ENCODE measurements around the gene RNF224. TPM values are rescaled to one million over a fixed set of nuclear protein-coding genes. Genes with fewer than 3 reads are reported as not detected.
A peak's percentile ranks its signal among the peaks of the same experiment; 100 is the strongest.

The RNF224 gene
- total RNA-seq, 1 donor from 2014 or later: not detected

DNA sequence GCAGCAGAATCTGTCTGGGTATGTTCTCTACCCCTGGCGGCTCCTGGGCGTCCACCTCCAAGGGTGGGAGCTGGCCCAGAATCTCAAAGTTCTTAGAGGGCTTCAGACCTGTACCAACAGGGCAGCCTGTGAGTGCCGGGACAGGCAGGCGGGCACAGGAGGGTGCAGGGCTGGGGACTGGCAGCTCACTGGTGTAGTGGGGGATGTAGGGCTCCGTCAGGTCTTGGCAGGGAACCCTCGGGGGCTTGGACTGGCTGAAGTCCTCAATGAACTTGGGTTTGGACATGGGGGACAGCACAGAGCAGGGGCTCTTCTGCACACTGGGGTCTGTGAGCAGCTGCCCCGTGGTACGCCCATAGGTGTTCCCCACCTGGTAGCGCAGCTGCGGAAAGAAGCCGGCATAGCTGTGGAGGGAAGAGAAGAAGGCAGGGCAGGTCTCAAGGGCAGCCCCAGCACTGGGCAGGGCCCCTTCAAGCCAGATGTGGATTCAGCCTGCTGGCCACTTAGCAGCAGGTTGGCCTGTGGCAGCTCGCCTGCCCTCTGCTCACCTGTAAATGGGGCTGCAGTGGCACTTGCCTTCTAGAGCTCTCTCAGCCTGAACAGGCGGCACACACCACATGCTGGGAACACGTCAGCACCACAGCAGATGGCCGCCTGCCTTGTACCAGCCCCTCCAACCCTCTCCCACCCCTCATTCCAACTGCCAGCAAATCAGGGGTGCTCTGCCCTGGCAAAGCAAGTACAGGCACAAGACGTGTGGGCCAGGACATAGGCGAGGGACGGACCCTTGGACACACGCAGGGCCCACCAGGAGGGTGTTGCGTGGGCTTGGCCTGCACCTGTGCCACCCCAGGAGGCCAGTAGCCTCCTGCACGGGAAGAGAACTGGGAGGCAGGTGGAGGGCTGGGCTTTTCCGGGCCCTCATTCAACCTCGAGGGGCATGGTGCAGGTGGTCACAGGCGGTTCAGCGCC is 18.4 kb downstream of the RNF224 start:
- Mint-ChIP-seq H3K9me3 (ENCODE audit: unreplicated experiment) (no peaks in the 10 kb centered on the region), H3K4me1 (ENCODE audit: low read depth, unreplicated experiment) (peaks cover 18% of the 10 kb centered on the region), H3K4me3 (ENCODE audit: unreplicated experiment) (peak overlapping the region; percentile 40), H3K27me3 (ENCODE audit: low read depth, unreplicated experiment) (peaks cover 4% of the 10 kb centered on the region), H3K27ac (ENCODE audit: unreplicated experiment) (no peak overlapping the region), H3K36me3 (ENCODE audit: low read depth, unreplicated experiment) (peaks cover 8% of the 10 kb centered on the region)
- Histone ChIP-seq H3K9ac (ENCODE audit: low read length) (no peak overlapping the region), H3K4me3 (ENCODE audit: insufficient read depth, low read depth, low read length) (no peak overlapping the region), H3K36me3 (ENCODE audit: insufficient read depth, low read length) (peaks cover 9% of the 10 kb centered on the region), H3K27me3 (ENCODE audit: insufficient read depth, low read length) (no peaks in the 10 kb centered on the region), H3K27ac (ENCODE audit: low read depth, low read length) (no peak overlapping the region), H3K4me2 (ENCODE audit: low read length) (no peak overlapping the region), H2AFZ (ENCODE audit: low read depth, low read length) (no peak overlapping the region), H3K4me1 (ENCODE audit: insufficient read depth, low read length) (peaks cover 18% of the 10 kb centered on the region), H3K9me3 (ENCODE audit: insufficient read depth, low read depth, low read length) (no peaks in the 10 kb centered on the region), H4K20me1 (ENCODE audit: insufficient read depth, low read length) (peaks cover 37% of the 10 kb centered on the region), H3K79me2 (ENCODE audit: insufficient read depth, low read length) (peaks cover 32% of the 10 kb centered on the region)
- DNase-seq (ENCODE audit: low read depth): no peak
- TF ChIP-seq EZH2 (IDR thresholded peaks at IDR 0.05; ENCODE audit: insufficient read depth, low read length): no peak
- TF ChIP-seq, protein P1, sequence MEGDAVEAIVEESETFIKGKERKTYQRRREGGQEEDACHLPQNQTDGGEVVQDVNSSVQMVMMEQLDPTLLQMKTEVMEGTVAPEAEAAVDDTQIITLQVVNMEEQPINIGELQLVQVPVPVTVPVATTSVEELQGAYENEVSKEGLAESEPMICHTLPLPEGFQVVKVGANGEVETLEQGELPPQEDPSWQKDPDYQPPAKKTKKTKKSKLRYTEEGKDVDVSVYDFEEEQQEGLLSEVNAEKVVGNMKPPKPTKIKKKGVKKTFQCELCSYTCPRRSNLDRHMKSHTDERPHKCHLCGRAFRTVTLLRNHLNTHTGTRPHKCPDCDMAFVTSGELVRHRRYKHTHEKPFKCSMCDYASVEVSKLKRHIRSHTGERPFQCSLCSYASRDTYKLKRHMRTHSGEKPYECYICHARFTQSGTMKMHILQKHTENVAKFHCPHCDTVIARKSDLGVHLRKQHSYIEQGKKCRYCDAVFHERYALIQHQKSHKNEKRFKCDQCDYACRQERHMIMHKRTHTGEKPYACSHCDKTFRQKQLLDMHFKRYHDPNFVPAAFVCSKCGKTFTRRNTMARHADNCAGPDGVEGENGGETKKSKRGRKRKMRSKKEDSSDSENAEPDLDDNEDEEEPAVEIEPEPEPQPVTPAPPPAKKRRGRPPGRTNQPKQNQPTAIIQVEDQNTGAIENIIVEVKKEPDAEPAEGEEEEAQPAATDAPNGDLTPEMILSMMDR (IDR thresholded peaks at IDR 0.05; ENCODE audit: insufficient read depth, low read depth, low read length): no peak
- no peak for FAIRE-seq

DNA sequence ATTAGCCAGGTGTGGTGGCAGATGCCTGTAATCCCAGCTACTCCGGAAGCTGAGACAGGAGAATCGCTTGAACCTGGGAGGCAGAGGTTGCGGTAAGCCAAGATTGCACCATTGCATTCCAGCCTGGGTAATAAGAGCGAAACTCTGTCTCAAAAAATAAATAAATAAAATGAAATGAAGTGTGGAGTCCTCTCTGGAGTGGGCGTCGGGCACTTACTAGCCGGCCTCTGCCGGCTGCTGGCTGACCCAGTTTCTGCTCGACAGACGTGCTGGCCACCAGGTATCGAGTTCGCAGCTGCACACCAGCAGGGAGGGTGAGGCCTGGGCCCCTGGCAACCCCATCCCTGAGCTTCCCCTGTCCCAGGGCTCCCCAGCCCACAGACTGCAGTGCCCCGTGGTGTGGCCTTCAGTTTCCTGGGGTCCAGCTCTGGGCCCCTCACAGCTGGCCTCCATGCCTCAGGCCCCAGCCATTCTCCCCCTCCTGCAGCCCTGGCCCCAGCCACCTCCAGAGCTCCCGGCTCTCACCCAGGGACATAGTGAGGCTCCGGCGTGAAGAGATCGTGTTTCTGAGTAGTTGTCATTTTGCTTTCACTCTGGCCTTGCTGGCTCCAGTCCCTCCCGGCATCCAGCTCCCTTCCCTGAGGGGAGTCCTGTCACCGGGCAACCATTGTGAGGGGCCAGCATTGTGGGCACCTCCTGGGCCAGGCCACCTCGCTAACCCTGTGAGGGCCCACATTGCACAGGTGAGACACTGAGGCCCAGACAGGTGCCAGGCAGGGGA is 20.0 kb downstream of the RNF224 start:
- DNase-seq (ENCODE audit: low read depth): no peak
- peaks cover 7% of the 10 kb centered on the region for H3K36me3 ChIP-seq (ENCODE audit: insufficient read depth, low read length)
- Mint-ChIP-seq H3K4me3 (ENCODE audit: unreplicated experiment) (peak overlapping the region; percentile 41), H3K9me3 (ENCODE audit: unreplicated experiment) (no peaks in the 10 kb centered on the region), H3K36me3 (ENCODE audit: low read depth, unreplicated experiment) (peaks cover 5% of the 10 kb centered on the region), H3K4me1 (ENCODE audit: low read depth, unreplicated experiment) (peaks cover 17% of the 10 kb centered on the region), H3K27me3 (ENCODE audit: low read depth, unreplicated experiment) (peaks cover 4% of the 10 kb centered on the region), H3K27ac (ENCODE audit: unreplicated experiment) (no peak overlapping the region)
- peaks cover 23% of the 10 kb centered on the region for H3K79me2 ChIP-seq (ENCODE audit: insufficient read depth, low read length)
- no peak overlapping the region for H3K4me2 ChIP-seq (ENCODE audit: low read length)
- TF ChIP-seq, protein P1 (IDR thresholded peaks at IDR 0.05; ENCODE audit: insufficient read depth, low read depth, low read length): no peak
- no peak for TF ChIP-seq EZH2 (IDR thresholded peaks at IDR 0.05; ENCODE audit: insufficient read depth, low read length)
- no peak overlapping the region for H3K4me3 ChIP-seq (ENCODE audit: insufficient read depth, low read depth, low read length)
- no peak for FAIRE-seq
- H3K9me3 ChIP-seq (ENCODE audit: insufficient read depth, low read depth, low read length): no peaks in the 10 kb centered on the region
- no peak overlapping the region for H2AFZ ChIP-seq (ENCODE audit: low read depth, low read length)
- H3K9ac ChIP-seq (ENCODE audit: low read length): no peak overlapping the region
- no peaks in the 10 kb centered on the region for H3K27me3 ChIP-seq (ENCODE audit: insufficient read depth, low read length)
- H4K20me1 ChIP-seq (ENCODE audit: insufficient read depth, low read length): peaks cover 29% of the 10 kb centered on the region
- peaks cover 14% of the 10 kb centered on the region for H3K4me1 ChIP-seq (ENCODE audit: insufficient read depth, low read length)
- no peak overlapping the region for H3K27ac ChIP-seq (ENCODE audit: low read depth, low read length)
